Omental fat pad (tissue), 4 donors: ENCODE data around the gene WDR20. TPM values are rescaled to one million over a fixed set of nuclear protein-coding genes. Genes with fewer than 3 reads are reported as not detected.
"Not testable (repeated sequence)": the region's sequence is repeated elsewhere in the genome, so short reads cannot be mapped to it uniquely, and the experiment has no call there.

Experiments used
- ATAC-seq: fragments of 150-250 bp; one replicate; pipeline ENCODE4 v1.9.1; 2016; ENCODE audit warnings: mild to moderate bottlenecking, moderate library complexity; ENCODE audit not compliant: low FRiP score
- DNase-seq: peaks from one replicate; pipeline ENCODE4 v3.0.0-alpha.2; 2019; ENCODE audit warnings: low spot score
- total RNA-seq, 4 donors: library from RNA; depleted of rRNA; stranded (reverse); fragments of >200 nt; gene quantifications; one replicate each; pipeline ENCODE4 v1.1.0, GENCODE V29; 2016
- TF ChIP-seq, protein P1 (sequence below), 3 donors: fragments of 450-650 bp; IDR thresholded peaks; one replicate each; pipeline ENCODE4 v1.5.1; 2016 to 2017; ENCODE audit warnings: antibody characterized with exemption in 3 of 3, mild to moderate bottlenecking in 3 of 3, moderate library complexity in 2 of 3

The WDR20 gene
- total RNA-seq, 4 donors from 2014 or later = 20.2 to 26.4 (median 22.0) TPM

GRCh38 chr14:102158797-102159196 is 19.1 kb downstream of the WDR20 start:
- ATAC-seq (no peak), DNase-seq (no peak)
- TF ChIP-seq, protein P1, sequence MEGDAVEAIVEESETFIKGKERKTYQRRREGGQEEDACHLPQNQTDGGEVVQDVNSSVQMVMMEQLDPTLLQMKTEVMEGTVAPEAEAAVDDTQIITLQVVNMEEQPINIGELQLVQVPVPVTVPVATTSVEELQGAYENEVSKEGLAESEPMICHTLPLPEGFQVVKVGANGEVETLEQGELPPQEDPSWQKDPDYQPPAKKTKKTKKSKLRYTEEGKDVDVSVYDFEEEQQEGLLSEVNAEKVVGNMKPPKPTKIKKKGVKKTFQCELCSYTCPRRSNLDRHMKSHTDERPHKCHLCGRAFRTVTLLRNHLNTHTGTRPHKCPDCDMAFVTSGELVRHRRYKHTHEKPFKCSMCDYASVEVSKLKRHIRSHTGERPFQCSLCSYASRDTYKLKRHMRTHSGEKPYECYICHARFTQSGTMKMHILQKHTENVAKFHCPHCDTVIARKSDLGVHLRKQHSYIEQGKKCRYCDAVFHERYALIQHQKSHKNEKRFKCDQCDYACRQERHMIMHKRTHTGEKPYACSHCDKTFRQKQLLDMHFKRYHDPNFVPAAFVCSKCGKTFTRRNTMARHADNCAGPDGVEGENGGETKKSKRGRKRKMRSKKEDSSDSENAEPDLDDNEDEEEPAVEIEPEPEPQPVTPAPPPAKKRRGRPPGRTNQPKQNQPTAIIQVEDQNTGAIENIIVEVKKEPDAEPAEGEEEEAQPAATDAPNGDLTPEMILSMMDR (IDR thresholded peaks at IDR 0.05) = no peak

DNA sequence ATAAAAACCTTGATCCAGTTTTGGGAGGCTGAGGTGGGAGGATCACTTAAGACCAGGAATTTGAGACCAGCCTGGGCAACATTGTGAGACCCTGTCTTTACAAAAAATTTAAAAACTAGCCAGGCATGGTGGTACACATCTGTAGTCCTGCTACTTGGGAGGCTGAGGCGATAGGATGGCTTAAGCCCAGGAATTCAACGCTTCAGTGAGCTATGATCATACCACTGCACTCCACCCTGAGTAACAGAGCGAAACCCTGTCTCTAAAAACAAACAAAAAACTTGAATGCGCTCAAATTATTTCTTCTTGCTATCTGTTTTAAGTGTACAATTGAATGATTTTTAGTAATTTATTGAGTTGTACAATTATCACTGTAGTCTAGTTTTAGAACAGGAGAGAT is 20.1 kb downstream of the WDR20 start:
- ATAC-seq (no peak), DNase-seq (no peak)
- TF ChIP-seq, protein P1 (IDR thresholded peaks at IDR 0.05) = no peak

GRCh38 chr14:102162487-102162886 is 22.8 kb downstream of the WDR20 start:
- ATAC-seq (no peak), DNase-seq (no peak)
- TF ChIP-seq, protein P1 (IDR thresholded peaks at IDR 0.05) = no peak

DNA sequence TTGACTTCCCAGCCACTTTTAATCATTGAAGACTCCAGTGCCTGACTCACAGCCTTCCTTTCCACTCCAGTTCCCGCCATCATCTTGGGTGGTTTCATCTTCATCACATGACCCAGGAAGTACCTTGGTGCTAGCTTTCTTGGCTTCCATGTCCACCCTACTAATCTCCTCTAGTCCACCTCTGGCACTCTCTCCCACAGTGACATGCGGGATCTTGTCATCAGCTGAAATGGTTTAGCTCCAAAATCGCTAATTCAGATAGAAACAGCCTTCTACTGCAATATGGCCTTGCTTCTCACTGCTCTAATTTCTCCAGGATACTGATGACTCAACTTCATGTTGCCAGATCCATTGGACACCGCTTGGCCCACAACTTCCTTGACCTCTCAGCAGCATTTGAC is 24.5 kb downstream of the WDR20 start:
- ATAC-seq (no peak), DNase-seq (no peak)
- TF ChIP-seq, protein P1 (IDR thresholded peaks at IDR 0.05) = no peak

DNA sequence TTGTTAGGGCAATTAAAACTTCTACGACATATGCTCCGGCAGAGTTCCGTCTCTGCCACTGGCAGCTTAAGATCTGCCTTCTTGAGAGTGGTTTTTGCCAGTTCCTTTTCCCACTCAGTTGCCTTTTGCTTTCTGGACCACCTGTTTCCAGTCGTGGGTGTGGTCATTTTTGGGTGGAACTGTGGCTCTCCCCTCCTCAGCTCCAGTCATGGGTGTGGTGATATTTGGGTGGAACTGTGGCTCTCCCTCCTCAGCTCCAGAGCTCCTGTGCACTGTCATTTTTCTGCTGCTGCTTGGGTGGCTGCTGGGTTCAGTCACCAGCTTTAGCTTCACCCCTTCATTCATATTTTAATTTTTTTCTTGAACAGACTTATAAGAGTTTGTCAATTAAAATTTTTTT is 25.3 kb downstream of the WDR20 start:
- no peak for DNase-seq
- TF ChIP-seq, protein P1 (IDR thresholded peaks at IDR 0.05) = no peak

DNA sequence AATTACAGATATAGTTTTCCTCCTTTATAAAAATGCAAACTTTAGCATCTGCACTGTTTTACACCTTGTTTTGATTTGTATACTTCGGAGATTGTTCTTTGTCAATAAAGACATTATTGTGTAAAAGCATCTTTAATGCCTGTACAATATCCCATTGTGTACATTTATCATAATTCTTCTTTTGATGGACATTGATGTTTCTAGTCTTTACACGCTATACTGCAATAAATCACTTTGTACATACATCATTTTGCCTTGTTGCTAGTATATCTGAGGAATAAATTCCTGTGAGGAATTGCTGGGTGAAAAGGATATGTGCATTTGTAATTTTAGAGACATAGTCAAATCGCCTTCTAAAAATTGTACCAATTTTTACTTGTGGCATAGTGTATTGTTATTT is 30.4 kb downstream of the WDR20 start:
- DNase-seq = no peak
- no peak for ATAC-seq
- TF ChIP-seq, protein P1 (IDR thresholded peaks at IDR 0.05) = no peak

More for the DNA sequence above, 25.3 kb downstream of the WDR20 start:
- ATAC-seq = no peak

- TF ChIP-seq, protein P1 (IDR thresholded peaks at IDR 0.05) = no peak
- ATAC-seq = no peak
- no peak for DNase-seq
Measured at GRCh38 chr14:102171173-102172020, 31.7 kb downstream of the WDR20 start.

GRCh38 chr14:102172021-102172272 is 32.2 kb downstream of the WDR20 start:
- DNase-seq, ATAC-seq: not testable (repeated sequence)

DNA sequence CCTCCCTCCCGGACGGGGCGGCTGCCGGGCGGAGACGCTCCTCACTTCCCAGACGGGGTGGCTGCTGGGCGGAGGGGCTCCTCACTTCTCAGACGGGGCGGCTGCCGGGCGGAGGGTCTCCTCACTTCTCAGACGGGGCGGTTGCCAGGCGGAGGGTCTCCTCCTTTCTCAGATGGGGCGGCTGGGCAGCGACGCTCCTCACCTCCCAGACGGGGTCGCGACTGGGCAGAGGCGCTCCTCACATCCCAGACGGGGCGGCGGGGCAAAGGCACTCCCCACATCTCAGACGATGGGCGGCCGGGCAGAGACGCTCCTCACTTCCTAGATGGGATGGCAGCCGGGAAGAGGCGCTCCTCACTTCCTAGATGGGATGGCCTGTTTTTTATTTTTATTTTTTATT is 33.0 kb downstream of the WDR20 start:
- DNase-seq, ATAC-seq: not testable (repeated sequence)
